Measurements from ENCODE around the gene CAPN12. TPM values are rescaled to one million over a fixed set of nuclear protein-coding genes. Genes with fewer than 3 reads are reported as not detected.

CAPN12 gene
- total RNA-seq, 1 donor from 2014 or later: not detected

DNA sequence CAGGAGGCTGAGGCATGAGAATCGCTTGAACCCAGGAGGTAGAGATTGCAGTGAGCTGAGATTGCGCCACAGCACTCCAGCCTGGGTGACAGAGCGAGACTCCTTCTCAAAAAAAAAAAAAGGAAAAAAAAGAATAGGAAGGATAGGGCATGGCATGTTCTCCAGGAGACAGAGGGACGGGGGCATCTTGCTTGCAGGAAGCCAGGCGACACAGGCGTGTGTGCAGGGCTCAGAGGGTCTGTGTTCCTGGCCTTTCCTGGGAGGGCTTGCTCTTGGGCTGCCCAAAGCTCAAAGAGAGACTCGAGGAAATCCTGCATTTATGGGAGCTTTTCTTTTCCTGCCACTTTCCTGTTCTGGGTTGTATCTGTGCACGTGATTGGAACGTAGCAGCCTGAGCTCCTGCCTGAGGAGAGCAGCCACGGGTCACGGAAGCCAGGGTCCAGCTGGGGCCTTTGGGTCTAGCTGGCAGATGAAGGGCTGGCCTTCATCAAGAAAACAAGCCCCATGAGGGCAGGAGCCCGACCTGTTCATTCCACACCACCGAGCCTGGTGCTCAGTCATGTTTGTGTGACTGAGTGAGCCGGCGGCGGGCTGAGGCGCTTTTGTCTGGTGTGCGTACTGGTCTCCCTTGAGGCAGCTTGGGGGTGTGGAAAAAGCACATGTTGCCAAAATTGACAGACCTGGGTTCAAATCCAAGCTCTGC lies 44.5 kb downstream of the CAPN12 start:
- H3K27ac Mint-ChIP-seq (ENCODE audit: unreplicated experiment): peak overlapping the region; percentile 65

DNA sequence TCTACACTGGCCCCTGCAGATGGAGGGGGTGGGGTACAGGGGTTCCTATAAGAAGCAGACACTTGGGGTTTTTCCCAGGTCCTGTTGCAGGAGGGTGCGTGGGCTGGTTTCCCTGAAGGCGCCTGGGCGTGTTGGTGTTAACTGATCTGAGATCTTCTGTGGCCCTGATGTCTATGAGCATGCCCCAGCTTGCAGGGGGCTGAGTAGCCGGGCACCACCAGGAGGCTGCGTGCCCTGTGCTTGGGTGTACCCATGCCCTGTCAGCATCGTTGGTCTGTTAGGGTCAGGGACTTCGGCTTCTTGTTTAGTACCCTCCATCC lies 45.3 kb downstream of the CAPN12 start:
- Mint-ChIP-seq H3K4me3 (ENCODE audit: unreplicated experiment) (no peak overlapping the region), H3K9me3 (ENCODE audit: unreplicated experiment) (no peaks in the 10 kb centered on the region), H3K36me3 (ENCODE audit: unreplicated experiment) (peaks cover 21% of the 10 kb centered on the region), H3K27me3 (ENCODE audit: unreplicated experiment) (no peaks in the 10 kb centered on the region), H3K27ac (ENCODE audit: unreplicated experiment) (peak overlapping the region; percentile 65), H3K4me1 (ENCODE audit: unreplicated experiment) (peaks cover 48% of the 10 kb centered on the region)
- TF ChIP-seq CTCF (IDR thresholded peaks at IDR 0.05): no peak
- no peak for DNase-seq (ENCODE audit: extremely low spot score, unreplicated experiment)

More for the DNA sequence above, 44.5 kb downstream of the CAPN12 start:
- H3K9me3 Mint-ChIP-seq (ENCODE audit: unreplicated experiment): no peaks in the 10 kb centered on the region
- H3K4me1 Mint-ChIP-seq (ENCODE audit: unreplicated experiment): peaks cover 40% of the 10 kb centered on the region
- peaks cover 26% of the 10 kb centered on the region for H3K36me3 Mint-ChIP-seq (ENCODE audit: unreplicated experiment)
- no peaks in the 10 kb centered on the region for H3K27me3 Mint-ChIP-seq (ENCODE audit: unreplicated experiment)
- DNase-seq (ENCODE audit: extremely low spot score, unreplicated experiment): no peak
- TF ChIP-seq CTCF (IDR thresholded peaks at IDR 0.05): no peak
- H3K4me3 Mint-ChIP-seq (ENCODE audit: unreplicated experiment): no peak overlapping the region

DNA sequence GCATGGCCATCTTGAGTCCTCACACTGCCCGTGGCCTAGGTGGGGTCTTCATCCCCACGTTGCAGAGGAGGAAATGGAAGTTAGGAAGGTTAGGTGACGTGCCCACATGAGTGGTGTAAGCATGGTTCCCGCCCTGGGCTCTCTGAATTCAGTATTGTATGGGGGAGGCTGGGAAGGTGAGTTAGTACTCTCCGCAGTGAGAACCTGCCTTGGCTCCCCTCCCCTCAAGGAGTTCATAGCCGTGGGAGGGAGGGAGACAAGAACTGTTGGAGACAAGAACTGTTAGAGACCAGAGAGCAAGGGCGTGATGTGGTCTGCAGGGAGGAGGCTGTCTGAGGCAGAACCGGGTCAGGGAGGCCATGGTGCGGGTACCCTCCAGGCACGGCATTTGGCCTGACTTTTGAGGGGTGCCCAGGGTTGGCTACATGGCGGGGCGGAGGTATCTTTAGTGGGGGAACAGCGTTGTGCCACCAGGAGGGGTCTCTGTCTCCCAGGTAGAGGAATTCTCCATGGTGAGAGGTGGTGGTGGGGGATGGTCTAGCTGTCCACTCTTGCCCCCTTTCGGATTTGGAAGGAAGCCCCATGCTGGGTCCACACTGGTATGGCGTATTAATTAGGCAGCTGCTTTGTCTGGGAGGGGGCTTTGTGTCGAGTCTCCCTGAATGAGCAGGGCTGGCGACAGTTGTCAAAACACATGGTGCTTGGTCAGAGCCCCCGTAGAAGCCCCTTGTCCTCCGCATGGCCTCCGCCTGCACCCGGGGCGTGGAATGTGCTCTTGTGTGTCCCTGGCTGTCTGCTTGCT lies 45.8 kb downstream of the CAPN12 start:
- Mint-ChIP-seq H3K27ac (ENCODE audit: unreplicated experiment) (peak overlapping the region; percentile 76), H3K27me3 (ENCODE audit: unreplicated experiment) (no peaks in the 10 kb centered on the region), H3K4me3 (ENCODE audit: unreplicated experiment) (no peak overlapping the region), H3K36me3 (ENCODE audit: unreplicated experiment) (peaks cover 16% of the 10 kb centered on the region), H3K9me3 (ENCODE audit: unreplicated experiment) (no peaks in the 10 kb centered on the region), H3K4me1 (ENCODE audit: unreplicated experiment) (peaks cover 52% of the 10 kb centered on the region)
- no peak for TF ChIP-seq CTCF (IDR thresholded peaks at IDR 0.05)
- DNase-seq (ENCODE audit: extremely low spot score, unreplicated experiment): no peak

DNA sequence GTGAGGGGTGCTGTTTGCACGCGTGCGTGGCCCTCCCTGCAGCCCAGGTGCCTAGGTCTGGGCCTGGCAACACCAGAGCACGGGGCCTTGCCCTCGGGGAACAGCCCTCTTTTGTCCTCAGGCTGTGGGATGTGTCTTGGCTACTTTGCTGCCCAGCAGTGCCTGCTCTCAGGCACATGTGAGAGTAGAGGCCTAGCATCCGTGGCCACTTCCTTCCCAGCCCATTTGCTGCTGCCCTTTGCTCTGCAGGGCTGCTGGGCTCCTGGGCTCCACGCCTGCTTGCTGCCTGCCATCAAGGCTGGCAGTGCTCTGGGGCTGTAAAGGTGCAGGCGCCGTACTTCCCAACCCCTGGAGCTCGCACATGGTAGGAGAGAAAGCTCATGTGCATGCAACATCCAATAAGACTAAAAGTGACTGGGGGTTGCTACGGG lies 46.6 kb downstream of the CAPN12 start:
- DNase-seq (ENCODE audit: extremely low spot score, unreplicated experiment): no peak
- Mint-ChIP-seq H3K4me3 (ENCODE audit: unreplicated experiment) (no peak overlapping the region), H3K9me3 (ENCODE audit: unreplicated experiment) (no peaks in the 10 kb centered on the region), H3K27ac (ENCODE audit: unreplicated experiment) (peak overlapping the region; percentile 76), H3K27me3 (ENCODE audit: unreplicated experiment) (no peaks in the 10 kb centered on the region), H3K36me3 (ENCODE audit: unreplicated experiment) (peaks cover 13% of the 10 kb centered on the region), H3K4me1 (ENCODE audit: unreplicated experiment) (peaks cover 59% of the 10 kb centered on the region)
- no peak for TF ChIP-seq CTCF (IDR thresholded peaks at IDR 0.05)

GRCh38 chr19:38697197-38697596 lies 47.1 kb downstream of the CAPN12 start:
- DNase-seq (ENCODE audit: extremely low spot score, unreplicated experiment): no peak
- Mint-ChIP-seq H3K27ac (ENCODE audit: unreplicated experiment) (no peak overlapping the region), H3K4me1 (ENCODE audit: unreplicated experiment) (peaks cover 64% of the 10 kb centered on the region), H3K9me3 (ENCODE audit: unreplicated experiment) (no peaks in the 10 kb centered on the region), H3K4me3 (ENCODE audit: unreplicated experiment) (no peak overlapping the region), H3K27me3 (ENCODE audit: unreplicated experiment) (no peaks in the 10 kb centered on the region), H3K36me3 (ENCODE audit: unreplicated experiment) (peaks cover 13% of the 10 kb centered on the region)
- no peak for TF ChIP-seq CTCF (IDR thresholded peaks at IDR 0.05)

Measured in osteocyte (in vitro differentiated cells).